NT2/D1 (cell line): Measurements from ENCODE around the gene DAB2.

ENCODE experiments used
- DNase-seq: peaks from one replicate; pipeline ENCODE4 v3.0.0-alpha.2; 2011; ENCODE audit warnings: low read depth, low spot score
- H3K27me3 ChIP-seq: 2 replicates; pipeline ENCODE4 v1.6.0; 2011; ENCODE audit warnings: mild to moderate bottlenecking; ENCODE audit not compliant: insufficient read length, insufficient read depth
- H3K36me3 ChIP-seq: 2 replicates; pipeline ENCODE4 v1.6.1; 2011; ENCODE audit warnings: mild to moderate bottlenecking, low read length, mixed read lengths; ENCODE audit not compliant: insufficient read depth, insufficient read length
- H3K4me1 ChIP-seq: 2 replicates; pipeline ENCODE4 v1.5.1; 2011; ENCODE audit not compliant: insufficient read depth, insufficient read length
- H3K4me3 ChIP-seq: 2 replicates; pipeline ENCODE4 v1.5.1; 2011; ENCODE audit warnings: low read depth; ENCODE audit not compliant: insufficient read length
- H3K9ac ChIP-seq: 2 replicates; pipeline ENCODE4 v1.6.0; 2011; ENCODE audit warnings: low read depth; ENCODE audit not compliant: insufficient read length
- H3K9me3 ChIP-seq: 2 replicates; pipeline ENCODE4 v1.5.1; 2011; ENCODE audit warnings: mild to moderate bottlenecking, low read length; ENCODE audit not compliant: insufficient read depth
- SUZ12 ChIP-seq: IDR thresholded peaks from 2 replicates; pipeline ENCODE4 v1.6.1; 2011; ENCODE audit not compliant: insufficient read length, insufficient read depth; ENCODE audit errors: extremely low read depth
- YY1 ChIP-seq: IDR thresholded peaks from 2 replicates; pipeline ENCODE4 v1.6.1; 2011; ENCODE audit not compliant: insufficient read length, insufficient read depth
- ZNF274 ChIP-seq: IDR thresholded peaks from 2 replicates; pipeline ENCODE4 v1.6.1; 2011; ENCODE audit warnings: mild to moderate bottlenecking, low read depth, low read length

DAB2 gene

DNA sequence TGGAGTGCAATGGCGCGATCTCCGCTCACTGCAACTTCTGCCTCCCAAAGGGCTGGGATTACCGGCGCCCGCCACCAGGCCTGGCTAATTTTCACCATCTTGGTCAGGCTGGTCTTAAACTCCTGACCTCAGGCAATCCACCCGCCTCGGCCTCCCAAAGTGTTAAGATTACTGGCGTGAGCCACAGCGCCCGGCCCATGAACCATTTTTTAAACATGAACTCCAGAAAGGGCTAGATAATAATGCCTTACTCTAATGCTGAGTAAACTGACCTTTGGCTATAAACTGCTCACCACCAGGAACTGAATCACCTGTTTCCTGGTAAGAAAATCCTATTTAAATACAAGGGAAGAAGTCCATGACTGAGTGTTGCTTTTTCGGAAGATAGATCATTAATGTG lies 23.2 kb upstream of the DAB2 start:
- no peak for TF ChIP-seq YY1
- TF ChIP-seq ZNF274, result no peak
- TF ChIP-seq SUZ12, result no peak
- H3K4me3 ChIP-seq, result no peak overlapping the region
- DNase-seq, result no peak
- H3K9me3 ChIP-seq, result no peaks in the 10 kb centered on the region
- H3K4me1 ChIP-seq, result no peaks in the 10 kb centered on the region
- no peaks in the 10 kb centered on the region for H3K36me3 ChIP-seq
- H3K27me3 ChIP-seq, result no peaks in the 10 kb centered on the region
- no peak overlapping the region for H3K9ac ChIP-seq

DNA sequence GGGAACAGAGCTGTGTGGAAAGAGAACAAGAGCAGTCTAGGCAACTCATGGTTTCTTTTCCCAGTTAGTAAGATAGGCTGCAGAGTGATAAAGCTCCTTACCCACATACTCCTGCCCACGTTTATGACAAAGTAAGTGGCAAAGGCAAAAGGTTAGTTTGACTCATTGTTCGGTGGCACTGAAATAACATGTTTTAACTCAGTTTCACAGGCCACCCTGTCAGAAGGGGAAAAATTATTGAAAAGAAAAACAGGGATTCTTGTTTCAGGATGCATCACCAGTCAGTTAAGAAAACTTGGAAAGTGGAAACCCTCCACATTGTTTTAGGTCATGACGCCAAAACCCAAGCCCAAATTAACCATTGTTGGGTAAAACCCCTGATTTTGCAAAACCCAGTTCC lies 22.3 kb upstream of the DAB2 start:
- Histone ChIP-seq H3K4me3 (no peak overlapping the region), H3K27me3 (no peaks in the 10 kb centered on the region), H3K4me1 (no peaks in the 10 kb centered on the region), H3K9me3 (no peaks in the 10 kb centered on the region), H3K36me3 (no peaks in the 10 kb centered on the region), H3K9ac (no peak overlapping the region)
- no peak for TF ChIP-seq YY1
- TF ChIP-seq ZNF274, result no peak
- no peak for TF ChIP-seq SUZ12
- DNase-seq, result no peak

DNA sequence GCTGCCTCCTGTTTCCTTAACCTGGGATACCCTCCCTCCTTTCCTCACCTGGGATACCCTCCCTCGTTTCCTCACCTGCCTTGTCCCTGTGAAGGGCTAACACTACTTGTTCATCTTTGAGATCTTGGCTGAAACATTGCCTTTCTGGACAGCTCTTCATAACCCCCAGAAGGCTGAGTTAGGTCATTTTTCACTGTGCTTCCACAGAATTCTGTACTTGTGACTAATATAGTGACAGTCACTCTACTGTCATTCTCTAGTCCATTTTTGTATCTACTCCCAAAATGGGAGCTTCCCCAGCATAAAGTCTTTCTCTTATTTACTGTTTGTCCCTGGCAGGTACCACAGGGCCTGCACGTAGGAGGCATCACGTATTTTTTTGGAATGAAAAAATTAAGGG lies 21.5 kb upstream of the DAB2 start:
- Histone ChIP-seq H3K9ac (no peak overlapping the region), H3K27me3 (no peaks in the 10 kb centered on the region), H3K36me3 (no peaks in the 10 kb centered on the region), H3K4me1 (no peaks in the 10 kb centered on the region), H3K9me3 (no peaks in the 10 kb centered on the region), H3K4me3 (no peak overlapping the region)
- no peak for DNase-seq
- no peak for TF ChIP-seq ZNF274
- TF ChIP-seq YY1, result no peak
- TF ChIP-seq SUZ12, result no peak

DNA sequence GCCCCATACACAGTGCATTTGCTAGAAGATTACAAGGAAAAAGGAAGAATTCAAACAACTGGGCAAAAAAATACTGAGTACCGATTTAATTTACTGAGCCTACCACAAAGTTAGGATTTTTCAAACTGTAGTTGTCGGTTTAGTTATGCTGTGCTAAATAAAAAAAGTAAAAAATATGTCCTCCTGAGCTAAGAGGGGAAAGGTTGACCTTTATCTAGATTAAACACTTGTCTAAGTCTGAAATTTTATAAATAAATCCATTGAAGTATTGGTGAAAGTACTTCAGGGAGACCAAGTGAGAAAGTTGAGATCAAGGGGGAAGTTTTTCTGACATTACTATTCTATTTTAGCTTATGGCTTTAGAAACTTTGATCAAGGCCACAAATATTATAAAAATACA lies 19.1 kb upstream of the DAB2 start:
- Histone ChIP-seq H3K36me3 (no peaks in the 10 kb centered on the region), H3K4me3 (no peak overlapping the region), H3K9ac (no peak overlapping the region), H3K9me3 (no peaks in the 10 kb centered on the region), H3K27me3 (no peaks in the 10 kb centered on the region), H3K4me1 (no peaks in the 10 kb centered on the region)
- TF ChIP-seq ZNF274 (no peak), YY1 (no peak), SUZ12 (no peak)
- no peak for DNase-seq

DNA sequence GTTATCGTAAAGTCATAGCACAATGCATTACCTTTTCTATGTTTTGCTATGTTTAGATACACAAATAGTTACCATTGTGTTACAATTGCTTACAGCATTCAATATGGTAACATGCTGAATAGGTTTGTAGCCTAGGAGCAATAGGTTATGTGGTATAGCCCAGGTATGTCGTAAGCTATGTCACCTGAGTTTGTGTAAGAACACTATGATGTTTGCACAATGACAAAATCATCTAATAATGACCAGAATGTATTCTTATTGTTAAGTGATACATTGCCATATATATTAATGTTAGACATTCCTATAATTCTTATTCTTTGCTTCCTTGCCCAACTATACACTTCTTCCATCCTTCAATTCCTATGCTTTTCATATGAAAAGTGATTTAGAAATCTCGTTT lies 18.2 kb upstream of the DAB2 start:
- no peaks in the 10 kb centered on the region for H3K27me3 ChIP-seq
- H3K9me3 ChIP-seq, result no peaks in the 10 kb centered on the region
- TF ChIP-seq SUZ12 (no peak), YY1 (no peak), ZNF274 (no peak)
- H3K4me3 ChIP-seq, result no peak overlapping the region
- DNase-seq, result no peak
- H3K36me3 ChIP-seq, result no peaks in the 10 kb centered on the region
- no peak overlapping the region for H3K9ac ChIP-seq
- H3K4me1 ChIP-seq, result no peaks in the 10 kb centered on the region

- H3K4me3 ChIP-seq, result no peak overlapping the region
- no peaks in the 10 kb centered on the region for H3K4me1 ChIP-seq
- H3K9me3 ChIP-seq, result no peaks in the 10 kb centered on the region
- H3K27me3 ChIP-seq, result no peaks in the 10 kb centered on the region
- no peaks in the 10 kb centered on the region for H3K36me3 ChIP-seq
- TF ChIP-seq SUZ12 (no peak), ZNF274 (no peak), YY1 (no peak)
- DNase-seq, result no peak
- H3K9ac ChIP-seq, result no peak overlapping the region
Observed at GRCh38 chr5:39441838-39442237, 17.1 kb upstream of the DAB2 start.

- Histone ChIP-seq H3K27me3 (no peaks in the 10 kb centered on the region), H3K4me1 (no peaks in the 10 kb centered on the region), H3K9me3 (no peaks in the 10 kb centered on the region), H3K36me3 (no peaks in the 10 kb centered on the region), H3K9ac (no peak overlapping the region), H3K4me3 (no peak overlapping the region)
- DNase-seq, result no peak
- TF ChIP-seq YY1, result no peak
- TF ChIP-seq ZNF274, result no peak
- TF ChIP-seq SUZ12, result no peak
Observed at GRCh38 chr5:39440958-39441624, 16.3 kb upstream of the DAB2 start.
